ENCODE data around the gene PPIE. TPM values are rescaled to one million over a fixed set of nuclear protein-coding genes. Genes with fewer than 3 reads are reported as not detected.

The PPIE gene
- total RNA-seq, 1 donor from 2014 or later, result 45.5 TPM

DNA sequence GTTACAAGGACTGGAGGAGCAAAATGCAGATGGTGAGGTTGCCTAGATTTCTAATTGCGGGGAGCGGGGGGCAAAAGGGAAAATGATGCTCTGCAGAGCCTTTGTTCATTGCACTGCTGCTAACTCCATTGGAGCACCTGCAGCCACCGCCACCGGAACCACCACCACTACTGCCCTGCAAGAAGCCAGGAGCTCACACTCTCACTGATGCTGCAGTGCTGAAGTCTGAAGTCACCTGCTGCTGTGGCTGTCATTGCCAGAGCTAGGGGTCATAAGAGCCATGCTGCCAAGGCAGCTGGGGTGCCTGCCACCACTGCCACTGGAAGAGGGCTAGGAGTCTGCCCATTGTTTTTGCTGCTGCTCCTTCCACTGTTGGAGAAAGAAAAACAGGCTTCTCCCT lies 40.1 kb upstream of the PPIE start:
- TF ChIP-seq, protein P1, sequence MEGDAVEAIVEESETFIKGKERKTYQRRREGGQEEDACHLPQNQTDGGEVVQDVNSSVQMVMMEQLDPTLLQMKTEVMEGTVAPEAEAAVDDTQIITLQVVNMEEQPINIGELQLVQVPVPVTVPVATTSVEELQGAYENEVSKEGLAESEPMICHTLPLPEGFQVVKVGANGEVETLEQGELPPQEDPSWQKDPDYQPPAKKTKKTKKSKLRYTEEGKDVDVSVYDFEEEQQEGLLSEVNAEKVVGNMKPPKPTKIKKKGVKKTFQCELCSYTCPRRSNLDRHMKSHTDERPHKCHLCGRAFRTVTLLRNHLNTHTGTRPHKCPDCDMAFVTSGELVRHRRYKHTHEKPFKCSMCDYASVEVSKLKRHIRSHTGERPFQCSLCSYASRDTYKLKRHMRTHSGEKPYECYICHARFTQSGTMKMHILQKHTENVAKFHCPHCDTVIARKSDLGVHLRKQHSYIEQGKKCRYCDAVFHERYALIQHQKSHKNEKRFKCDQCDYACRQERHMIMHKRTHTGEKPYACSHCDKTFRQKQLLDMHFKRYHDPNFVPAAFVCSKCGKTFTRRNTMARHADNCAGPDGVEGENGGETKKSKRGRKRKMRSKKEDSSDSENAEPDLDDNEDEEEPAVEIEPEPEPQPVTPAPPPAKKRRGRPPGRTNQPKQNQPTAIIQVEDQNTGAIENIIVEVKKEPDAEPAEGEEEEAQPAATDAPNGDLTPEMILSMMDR (IDR thresholded peaks at IDR 0.05; ENCODE audit: unreplicated experiment), result no peak
- Mint-ChIP-seq H3K36me3 (no peaks in the 10 kb centered on the region), H3K27me3 (ENCODE audit: low read depth) (peaks cover 56% of the 10 kb centered on the region), H3K9me3 (peaks cover 3% of the 10 kb centered on the region), H3K4me1 (peaks cover 27% of the 10 kb centered on the region), H3K27ac (no peak overlapping the region), H3K4me3 (no peak overlapping the region)
- no peak for DNase-seq (ENCODE audit: low spot score in 2 of 2, unreplicated experiment in 2 of 2)

DNA sequence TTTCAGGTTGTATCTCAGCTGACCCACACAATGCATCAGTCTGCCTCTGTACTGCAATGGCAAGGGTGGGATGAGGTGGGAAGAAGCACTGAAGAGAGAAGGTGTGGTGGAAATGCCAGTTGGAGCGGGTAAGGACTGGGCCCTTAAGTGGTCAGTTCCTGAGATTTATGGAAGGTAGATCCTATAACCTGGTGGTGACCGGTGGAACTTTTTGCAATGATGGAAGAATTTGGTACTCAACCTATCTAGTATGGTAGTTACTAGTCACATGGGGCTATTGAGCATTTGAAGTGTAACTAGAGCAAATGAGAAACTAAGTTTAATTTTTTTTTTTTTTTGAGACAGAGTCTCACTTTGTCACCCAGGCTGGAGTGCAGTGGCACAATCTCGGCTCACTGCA lies 39.3 kb upstream of the PPIE start:
- Mint-ChIP-seq H3K27ac (no peak overlapping the region), H3K36me3 (no peaks in the 10 kb centered on the region), H3K27me3 (ENCODE audit: low read depth) (peaks cover 50% of the 10 kb centered on the region), H3K4me3 (no peak overlapping the region), H3K4me1 (peaks cover 27% of the 10 kb centered on the region), H3K9me3 (peaks cover 3% of the 10 kb centered on the region)
- TF ChIP-seq, protein P1 (IDR thresholded peaks at IDR 0.05; ENCODE audit: unreplicated experiment), result no peak
- no peak for DNase-seq (ENCODE audit: low spot score in 2 of 2, unreplicated experiment in 2 of 2)

DNA sequence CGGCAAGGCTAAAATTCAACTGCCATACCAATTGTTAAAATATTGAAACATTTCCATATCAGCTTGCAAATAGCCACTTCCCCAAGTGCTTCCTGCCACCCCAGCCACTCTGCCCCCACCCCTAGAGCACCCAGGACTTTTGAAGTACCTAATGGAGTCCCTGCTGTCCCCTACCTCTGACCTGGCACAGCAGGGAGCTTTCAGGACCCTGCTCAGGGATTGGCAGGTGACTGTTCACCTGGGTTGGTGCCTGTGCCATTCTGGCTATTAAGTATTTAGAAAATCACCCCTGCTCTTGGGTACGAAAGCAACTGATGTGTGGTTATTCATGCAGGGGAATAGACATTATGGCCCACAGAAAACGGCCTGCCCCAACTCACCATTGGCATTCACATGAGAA lies 38.3 kb upstream of the PPIE start:
- Mint-ChIP-seq H3K4me3 (no peak overlapping the region), H3K27ac (no peak overlapping the region), H3K9me3 (peaks cover 3% of the 10 kb centered on the region), H3K27me3 (ENCODE audit: low read depth) (peaks cover 45% of the 10 kb centered on the region), H3K4me1 (peaks cover 25% of the 10 kb centered on the region), H3K36me3 (no peaks in the 10 kb centered on the region)
- TF ChIP-seq, protein P1 (IDR thresholded peaks at IDR 0.05; ENCODE audit: unreplicated experiment), result no peak
- DNase-seq (ENCODE audit: low spot score in 2 of 2, unreplicated experiment in 2 of 2), result no peak

DNA sequence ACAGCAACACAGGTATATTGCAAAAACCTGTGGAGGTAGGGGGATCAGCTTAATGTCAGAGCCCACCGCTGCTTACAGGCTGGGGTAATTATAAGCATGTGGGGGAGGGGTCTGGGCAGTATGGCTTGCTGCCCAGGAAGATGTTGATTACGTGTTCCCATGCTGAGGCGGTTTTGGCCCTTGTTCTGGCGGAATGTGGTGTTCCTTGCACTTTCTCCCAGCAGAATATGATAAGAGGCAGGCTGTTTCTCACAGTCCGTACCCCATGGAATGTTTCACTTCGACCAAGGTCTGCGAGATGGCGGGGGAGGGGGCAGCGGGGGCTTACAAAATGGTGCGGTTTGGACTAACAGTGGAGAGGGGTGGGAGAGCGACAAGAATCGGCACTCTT lies 37.6 kb upstream of the PPIE start:
- Mint-ChIP-seq H3K36me3 (no peaks in the 10 kb centered on the region), H3K4me1 (peaks cover 25% of the 10 kb centered on the region), H3K9me3 (peaks cover 3% of the 10 kb centered on the region), H3K4me3 (peak overlapping the region; percentile 48), H3K27ac (peak overlapping the region; percentile 88), H3K27me3 (ENCODE audit: low read depth) (peaks cover 43% of the 10 kb centered on the region)
- peak in 1 of 2 experiments; percentile 48 for DNase-seq (ENCODE audit: low spot score in 2 of 2, unreplicated experiment in 2 of 2)
- TF ChIP-seq, protein P1 (IDR thresholded peaks at IDR 0.05; ENCODE audit: unreplicated experiment), result no peak

DNA sequence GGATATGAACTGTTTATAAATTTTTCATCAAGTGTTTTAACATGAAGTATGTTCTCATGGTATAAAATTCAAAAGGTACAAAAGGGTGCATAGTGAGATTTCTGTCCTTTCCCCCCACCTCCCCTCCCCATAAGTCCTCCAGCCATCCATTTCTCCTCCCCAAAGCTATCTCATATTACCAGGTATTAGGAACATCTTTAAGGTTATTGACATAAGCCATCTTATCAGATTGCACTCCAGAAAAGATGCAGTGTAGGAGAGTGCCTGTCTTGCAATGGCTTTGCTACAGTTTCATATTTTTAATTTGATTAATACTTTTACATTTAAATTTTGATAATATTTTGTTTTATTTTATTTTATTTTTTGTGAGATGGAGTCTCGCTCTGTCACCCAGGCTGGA lies 33.9 kb upstream of the PPIE start:
- no peaks in the 10 kb centered on the region for H3K9me3 Mint-ChIP-seq
- DNase-seq (ENCODE audit: low spot score in 2 of 2, unreplicated experiment in 2 of 2), result no peak
- TF ChIP-seq, protein P1 (IDR thresholded peaks at IDR 0.05; ENCODE audit: unreplicated experiment), result no peak
- peaks cover 20% of the 10 kb centered on the region for H3K4me1 Mint-ChIP-seq
- H3K4me3 Mint-ChIP-seq, result no peak overlapping the region
- H3K36me3 Mint-ChIP-seq, result no peaks in the 10 kb centered on the region
- no peak overlapping the region for H3K27ac Mint-ChIP-seq
- H3K27me3 Mint-ChIP-seq (ENCODE audit: low read depth), result peaks cover 43% of the 10 kb centered on the region

DNA sequence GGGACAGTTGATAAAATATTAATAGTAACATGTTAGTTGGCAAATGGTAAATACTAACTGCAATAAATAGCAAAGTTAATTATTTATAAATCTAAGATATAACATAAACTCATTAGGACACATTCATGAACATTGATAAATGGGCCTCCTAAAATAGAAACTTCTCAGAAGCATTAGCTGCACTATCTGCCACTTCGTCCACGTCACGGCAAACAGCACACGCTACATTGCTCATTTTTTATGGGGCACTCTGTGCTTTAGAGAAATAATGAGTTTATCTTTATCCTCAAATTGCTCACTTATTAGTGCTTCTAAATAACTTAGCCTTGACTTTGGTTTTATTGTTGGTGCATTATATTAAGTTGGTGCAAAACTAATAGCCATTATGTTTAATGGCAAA lies 31.2 kb upstream of the PPIE start:
- DNase-seq (ENCODE audit: low spot score in 2 of 2, unreplicated experiment in 2 of 2), result no peak
- TF ChIP-seq, protein P1 (IDR thresholded peaks at IDR 0.05; ENCODE audit: unreplicated experiment), result no peak
- Mint-ChIP-seq H3K27ac (no peak overlapping the region), H3K27me3 (ENCODE audit: low read depth) (peaks cover 64% of the 10 kb centered on the region), H3K4me1 (peaks cover 5% of the 10 kb centered on the region), H3K9me3 (no peaks in the 10 kb centered on the region), H3K36me3 (no peaks in the 10 kb centered on the region), H3K4me3 (no peak overlapping the region)
